Fibroblast of skin of right quadriceps (primary cell): Measurements from ENCODE around the gene DIS3L2.
"Not testable (repeated sequence)": the region's sequence is repeated elsewhere in the genome, so short reads cannot be mapped to it uniquely, and the experiment has no call there.

Experiments
- DNase-seq: peaks from one replicate; pipeline ENCODE4 v3.0.0-alpha.2; 2013

Gene DIS3L2

DNA sequence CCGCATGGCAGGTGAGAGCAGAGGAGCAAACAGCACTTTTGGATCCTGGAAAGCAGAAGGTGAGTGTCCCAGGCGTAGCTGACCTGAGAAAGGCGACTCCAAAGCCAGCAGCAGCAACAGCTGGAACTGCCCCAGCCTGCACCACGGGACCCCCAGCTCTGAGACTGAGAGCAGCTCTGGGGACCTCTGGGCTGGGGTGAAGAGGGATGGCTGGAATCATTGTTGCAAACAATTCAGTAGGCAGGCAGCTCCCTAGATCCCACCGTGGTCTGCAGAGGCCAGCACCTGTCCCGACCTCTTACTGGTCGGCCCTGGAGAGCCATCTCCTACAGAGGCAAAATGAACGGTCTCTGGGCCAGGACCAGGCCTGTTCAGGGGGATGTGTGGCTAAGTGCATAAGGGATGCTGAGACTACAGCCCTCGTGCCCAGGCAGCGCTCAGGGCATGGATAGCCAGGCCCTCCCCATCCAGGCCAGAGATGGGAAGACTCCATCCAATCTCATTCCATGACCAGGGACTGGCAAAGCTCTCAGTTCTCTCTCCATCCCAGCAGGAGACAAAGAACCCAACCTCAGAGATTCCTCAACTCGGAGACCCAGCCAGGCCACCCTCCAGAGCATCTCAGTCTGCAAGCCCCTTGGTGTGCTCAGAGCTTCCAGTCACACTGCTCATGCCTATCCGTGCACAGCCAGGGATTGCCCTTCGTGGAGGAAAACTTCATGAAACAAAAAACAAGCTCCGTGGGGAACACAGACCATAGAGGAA lies 378.8 kb downstream of the DIS3L2 start:
- DNase-seq, result no peak

DNA sequence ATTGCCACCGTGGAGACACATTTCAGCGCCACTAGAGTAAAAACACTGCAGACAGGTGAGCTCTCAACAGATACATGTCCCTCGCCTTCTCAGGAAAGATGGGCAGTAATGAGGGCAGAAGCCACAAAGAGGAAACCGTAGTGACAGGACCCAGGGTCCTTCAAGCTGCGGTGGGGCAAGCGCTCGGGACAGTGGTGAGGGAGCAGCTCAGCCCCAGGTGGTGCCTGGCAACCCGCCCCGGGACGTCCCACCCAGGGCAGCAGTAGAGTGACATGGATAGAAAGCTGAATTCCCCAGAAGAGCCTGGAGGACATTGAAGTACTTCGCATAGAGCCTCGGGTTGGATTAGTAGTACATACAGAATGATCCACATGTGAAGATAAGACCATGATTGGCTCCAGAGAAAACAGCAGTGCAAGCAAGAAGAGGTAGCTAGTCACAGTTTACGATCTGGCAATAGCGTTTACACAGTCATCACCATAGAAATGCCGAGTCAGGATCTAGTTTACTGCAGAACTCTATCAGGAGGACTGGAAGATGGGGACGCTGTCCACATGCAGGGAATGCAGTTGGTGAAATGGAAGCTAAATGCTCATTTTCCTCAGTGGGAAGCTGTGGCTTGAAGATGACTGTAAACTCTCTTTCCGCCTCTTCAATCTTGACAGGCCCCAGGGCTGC lies 379.7 kb downstream of the DIS3L2 start:
- no peak for DNase-seq

DNA sequence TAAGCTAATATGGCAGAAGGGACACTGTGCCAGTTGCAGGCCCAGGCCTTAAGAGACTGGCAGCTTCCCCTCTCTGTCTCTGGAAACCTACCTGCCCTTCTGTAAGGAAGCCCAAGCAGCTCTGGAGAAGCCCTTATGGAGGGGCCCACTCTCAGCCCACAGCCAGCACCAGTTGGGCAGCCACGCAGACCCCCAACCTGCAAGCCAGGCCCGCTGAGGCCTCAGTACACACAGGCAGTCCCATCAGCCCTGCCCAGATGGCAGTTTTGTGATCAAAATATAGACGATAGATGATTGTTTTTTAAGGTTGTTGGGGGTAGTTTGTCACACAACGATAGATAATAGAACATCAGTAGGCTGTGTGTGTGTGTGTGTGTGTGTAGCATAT lies 380.2 kb downstream of the DIS3L2 start:
- no peak for DNase-seq

DNA sequence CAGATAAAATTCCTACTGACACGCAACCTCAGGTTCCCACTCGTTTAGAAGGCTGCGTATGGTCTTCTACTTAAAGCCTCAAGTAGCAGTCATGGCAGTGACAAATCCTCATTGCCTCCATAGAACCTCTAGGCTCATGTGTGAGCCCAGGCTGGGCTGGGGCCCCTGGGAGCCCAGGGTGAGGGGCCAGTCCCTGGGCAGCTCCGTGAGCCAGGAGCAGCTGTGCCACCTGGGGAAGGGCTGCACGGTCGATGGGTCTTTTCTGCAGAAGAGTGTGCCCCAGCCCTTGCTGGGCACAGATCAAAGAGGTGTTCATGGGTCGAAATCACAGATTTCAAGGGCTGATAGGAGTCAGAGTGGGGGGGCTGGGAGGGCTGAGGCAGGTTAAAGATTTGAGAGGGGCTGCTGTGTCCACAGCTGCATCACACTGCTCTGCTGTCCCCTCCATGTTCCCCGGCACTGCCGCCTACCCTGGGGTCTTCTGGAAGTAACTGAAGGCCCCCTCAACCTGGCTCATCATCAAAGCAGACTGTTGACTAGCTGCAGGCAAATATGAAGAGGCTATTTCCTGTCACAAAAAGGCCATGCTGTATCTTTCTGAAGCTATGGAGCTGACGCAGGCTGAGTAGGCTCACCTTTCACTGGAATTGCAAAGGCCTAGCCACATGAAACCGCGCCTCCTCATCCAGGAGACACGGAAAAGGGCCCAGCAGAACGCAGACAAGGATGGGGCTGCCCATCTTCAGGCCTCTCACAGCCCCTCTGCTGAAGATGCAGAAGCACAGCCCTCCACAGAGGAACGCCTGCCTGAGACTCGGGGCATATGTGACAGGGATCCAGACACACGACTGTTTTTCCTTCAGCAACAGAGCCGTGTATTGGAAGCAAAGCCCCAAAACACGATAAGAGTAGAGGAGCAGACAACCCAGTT lies 381.4 kb downstream of the DIS3L2 start:
- no peak for DNase-seq

DNA sequence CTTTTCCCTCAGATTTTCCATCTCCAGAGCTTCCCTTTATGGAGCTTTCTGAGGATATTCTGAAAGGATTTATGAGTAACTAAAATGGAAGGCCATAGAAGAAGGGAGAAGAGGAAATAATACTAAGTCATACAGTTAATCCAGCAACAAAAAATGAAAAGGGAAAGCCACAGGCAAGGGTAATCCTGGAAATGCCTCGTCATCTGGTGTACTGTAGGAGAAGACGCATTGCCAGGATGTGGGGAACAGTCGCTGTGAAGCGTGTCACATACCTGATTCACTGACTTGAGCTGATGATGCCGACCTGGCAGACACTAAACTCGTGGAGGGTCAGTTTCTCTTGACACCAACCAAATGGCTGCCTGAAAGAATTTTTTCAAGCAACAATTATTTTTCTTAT lies 382.3 kb downstream of the DIS3L2 start:
- no peak for DNase-seq

DNA sequence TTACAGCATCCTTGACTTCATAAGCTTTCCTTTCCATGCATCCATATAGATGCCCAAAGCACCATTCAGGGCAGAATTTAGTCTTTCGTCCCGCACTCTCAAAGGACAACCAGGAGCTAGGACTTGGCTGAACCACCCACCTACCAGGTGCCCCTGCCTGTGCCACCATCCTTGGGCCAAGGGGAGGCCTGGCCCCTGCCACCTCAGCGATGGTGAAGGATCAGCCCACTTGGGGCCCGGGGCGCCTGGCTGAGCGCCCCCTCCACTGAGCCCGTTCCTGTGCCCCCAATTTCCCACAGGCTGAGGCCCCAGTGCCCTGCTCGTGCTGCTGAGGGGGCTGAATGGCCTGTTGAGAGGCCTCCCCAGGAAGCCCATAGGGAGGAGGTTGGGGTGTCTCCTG lies 383.7 kb downstream of the DIS3L2 start:
- no peak for DNase-seq

DNA sequence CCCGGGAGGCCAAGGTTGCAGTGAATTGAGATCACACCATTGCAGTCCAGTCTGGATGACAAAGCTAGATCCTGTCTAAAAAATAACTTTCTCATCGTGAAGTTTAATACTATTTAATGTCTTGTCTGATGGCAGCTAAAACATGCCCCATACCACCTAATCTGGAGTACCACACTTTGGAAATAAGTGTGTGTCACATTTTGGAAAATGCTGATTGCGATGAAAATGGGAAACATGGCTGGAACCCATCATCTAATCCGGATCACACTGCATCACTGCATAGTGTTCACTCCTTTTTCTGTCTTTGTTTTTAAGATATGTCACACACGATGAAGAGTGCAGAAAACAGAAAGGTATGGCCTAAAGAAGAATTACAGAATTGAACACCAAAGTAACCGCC lies 385.9 kb downstream of the DIS3L2 start:
- DNase-seq, result no peak

DNA sequence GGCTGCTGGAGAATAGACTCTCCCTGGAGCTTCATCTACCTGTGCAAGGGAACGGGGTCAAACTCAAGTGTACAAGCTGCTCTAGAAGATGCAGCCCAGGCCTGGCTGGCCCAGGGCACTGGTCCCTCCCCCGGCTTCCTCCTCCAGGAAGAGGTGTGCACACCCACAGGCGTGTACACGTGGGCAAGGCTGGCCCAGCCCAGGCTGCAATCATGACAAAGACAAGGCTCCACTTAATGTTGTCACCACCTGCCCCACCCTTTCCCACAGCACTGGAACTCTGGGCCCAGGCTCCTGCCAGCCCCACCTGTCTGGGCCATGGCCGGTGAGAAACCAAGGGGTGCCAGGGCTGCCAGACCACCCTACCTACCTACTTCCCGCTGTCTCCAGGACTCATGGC lies 387.4 kb downstream of the DIS3L2 start:
- no peak for DNase-seq

DNA sequence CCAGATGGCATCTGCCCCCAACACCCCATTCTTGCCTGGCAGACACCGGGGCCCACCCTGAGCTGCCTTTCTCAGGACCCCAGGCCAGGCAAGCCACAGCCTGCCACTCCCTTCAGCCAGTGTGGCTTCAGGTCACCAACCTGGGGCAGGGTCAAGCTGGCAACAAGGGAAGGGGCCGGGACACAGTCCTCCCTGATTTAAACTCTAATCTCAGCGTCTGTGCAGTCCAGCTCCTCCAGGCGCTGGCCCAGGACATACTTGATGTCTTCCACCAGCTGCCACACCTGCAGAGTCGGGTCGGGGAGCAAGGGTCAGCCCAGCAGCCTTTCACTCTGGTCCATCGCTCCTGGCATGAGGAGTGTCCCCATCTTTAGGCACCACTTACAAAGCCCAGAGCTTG lies 388.0 kb downstream of the DIS3L2 start:
- no peak for DNase-seq

DNA sequence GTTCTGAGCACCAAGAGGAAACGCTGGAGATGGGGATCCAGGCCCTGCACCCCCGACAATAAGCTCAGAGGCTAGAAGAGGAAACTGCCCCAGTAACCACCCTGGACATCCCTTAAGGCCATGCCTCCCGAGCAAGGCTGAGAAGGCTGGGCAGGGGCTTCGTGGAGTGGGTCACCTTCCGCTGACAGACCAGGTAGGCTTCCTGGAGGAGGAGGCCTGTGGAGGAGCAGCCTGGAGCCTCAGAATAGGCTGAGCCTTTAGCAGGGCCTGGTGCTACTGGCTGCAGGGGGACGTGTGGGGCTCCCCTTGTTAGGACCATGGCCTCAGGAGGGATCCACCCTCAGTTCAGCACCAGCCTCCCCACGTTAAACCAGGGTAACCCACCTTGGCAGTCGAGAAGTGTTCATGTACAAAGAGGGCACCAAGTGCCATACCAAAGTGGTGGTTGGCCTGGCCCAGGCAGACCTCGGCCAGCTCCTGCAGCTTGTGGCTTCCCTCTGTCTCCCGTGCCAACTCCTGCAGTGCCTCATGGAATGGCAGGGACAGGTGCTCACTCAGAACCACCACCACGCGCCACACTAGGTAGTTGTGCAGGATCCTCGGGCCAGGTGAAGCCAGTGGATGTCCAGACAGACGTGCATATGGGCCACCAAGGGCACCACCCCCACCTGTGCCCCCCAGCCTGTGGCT lies 388.6 kb downstream of the DIS3L2 start:
- no peak for DNase-seq

DNA sequence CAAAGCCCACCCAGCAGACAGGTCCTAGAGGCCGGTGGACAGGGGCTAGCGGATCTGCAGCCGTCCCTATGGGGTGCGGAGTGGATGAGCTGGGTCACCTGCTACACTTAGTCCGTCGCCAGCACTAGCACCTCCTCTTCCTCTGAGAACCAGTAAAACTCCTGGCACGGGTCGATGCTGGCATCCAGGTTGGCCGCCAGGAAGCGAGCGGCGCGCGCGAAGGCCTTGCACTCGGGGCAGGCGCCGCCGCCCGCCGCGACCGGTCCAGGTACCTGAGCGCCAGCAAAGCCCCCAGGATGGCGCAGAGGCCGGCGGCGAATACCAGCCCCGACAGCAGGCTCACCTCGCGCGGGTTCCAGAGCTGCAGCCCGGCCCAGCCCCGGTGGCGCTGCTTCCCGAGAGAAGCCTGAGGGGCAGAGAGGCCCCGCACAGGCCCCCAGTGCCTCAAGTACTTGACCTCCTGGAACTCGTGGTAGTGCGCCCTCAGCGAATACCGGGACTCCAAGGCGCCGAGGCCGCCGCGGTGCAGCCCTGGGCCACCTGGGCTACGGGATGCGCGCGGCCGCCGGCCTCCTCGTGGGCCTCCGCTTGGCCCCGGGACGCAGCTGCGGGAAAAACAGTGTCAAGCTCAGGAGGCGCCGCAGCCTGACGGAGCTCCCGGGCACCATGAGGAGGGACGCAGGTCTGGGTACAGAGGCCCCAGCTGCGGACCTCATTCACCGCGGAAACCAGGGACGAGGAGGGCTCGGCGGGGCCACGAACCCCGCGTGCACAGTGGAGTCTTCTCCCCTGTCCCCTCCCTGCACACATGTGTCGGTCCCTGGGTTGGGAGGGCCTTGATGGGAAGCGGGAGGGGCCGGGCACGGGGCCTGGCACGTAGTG lies 389.5 kb downstream of the DIS3L2 start:
- no peak for DNase-seq

DNA sequence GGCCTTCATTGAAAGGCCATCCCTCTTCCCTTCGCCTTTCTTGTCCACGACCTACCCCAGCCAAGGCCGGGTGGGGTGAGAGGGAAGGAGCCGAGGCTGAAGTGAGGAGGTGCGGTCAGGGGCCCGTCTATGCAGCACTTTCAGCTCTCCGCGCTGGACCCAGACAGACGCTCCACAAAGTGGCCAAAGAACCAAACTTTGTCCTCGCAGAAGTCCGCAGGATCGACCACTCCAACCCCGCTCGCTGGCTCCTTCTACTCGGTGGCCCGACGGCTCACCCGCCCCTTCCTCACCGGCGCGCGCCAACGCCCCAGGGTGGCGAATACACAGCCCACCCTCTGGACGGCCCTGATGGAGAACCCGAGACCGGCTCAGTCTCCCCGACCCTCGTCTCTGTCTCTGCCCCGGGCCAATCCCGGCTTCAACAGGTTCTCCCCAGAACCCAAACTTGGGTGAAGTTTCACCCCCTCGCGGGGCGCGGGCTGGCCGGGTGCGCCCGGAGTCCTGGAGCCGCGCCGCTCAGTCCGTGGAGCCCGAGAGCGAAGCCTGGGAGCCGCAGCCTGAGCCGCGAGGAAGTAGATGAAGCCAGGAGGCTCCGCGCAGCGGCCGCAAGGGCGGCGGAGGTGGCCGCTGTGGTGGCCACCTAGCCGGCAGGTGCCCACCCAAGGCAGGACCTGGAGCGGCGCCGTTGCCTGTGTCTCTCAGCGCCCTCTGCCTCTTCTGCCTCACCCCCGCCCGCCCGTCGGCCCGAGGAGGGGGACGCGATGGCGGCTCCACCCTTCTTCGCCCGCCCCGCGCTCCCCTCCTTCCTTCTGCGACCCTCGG lies 390.4 kb downstream of the DIS3L2 start:
- no peak for DNase-seq

DNA sequence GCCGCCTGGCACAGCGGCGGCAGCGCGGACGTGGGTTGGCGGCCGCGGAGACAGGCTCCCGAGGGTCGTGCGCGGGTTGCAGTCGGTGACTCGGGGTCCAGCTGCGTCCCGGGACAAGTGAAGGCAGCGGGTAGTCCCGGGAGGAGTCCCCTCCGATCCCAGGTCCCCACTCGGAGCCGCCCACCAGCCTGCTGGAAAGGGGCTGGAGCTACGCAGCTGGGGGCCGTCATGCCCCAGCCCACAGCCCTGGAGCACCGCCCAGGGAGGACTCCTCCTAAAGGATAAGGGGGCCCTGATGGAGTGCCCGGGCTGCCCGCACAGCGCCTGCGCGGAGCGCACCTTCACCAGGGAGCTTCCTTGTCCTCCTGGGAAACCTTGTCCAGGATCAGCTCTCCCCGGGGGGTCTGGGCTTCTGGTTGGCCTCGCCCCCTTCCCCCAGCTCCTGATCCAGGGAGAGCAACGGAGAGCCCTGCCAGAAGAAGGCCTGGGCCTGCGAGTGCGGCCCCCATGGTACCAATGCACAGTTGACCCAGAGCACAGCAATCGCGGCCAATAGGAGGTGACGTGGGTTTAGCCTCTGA lies 391.1 kb downstream of the DIS3L2 start:
- no peak for DNase-seq

DNA sequence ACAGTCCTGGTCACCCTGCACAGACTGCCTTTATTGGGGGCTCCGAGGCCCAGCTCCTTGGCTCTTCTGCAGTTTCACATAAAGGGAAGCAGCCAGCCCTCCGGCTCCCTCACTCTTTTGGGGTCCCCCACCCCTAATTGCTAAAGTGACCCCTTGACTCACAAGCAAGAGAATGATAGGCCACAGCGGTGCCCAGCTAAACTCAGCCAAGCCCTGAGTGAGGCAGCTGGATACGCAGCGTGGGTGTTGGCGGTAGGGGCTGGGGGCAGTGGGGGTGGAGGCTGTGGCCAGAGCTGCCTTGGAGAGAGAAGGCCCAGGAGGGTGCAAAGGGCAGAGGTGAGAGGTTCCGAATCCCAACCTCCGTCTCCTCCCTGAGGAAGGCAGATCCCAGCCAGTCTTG lies 391.6 kb downstream of the DIS3L2 start:
- DNase-seq, result no peak

DNA sequence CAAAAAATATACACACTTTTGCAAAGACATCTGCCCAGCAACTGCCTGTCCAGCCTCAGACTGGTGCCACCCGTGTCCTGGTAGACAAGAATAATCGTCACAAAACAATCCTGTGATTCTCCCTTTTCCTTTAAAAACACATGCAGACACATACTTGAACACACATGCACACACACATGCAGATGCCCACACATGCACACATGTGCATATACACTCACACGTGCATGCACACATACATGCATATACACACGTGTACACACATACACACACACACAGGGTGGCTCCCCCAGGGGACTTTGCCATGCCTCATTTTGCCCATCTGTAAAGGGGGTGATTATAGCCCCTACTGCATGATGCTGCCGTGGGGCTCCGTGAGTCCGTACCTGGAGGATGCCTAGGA lies 392.1 kb downstream of the DIS3L2 start:
- DNase-seq, result no peak

DNA sequence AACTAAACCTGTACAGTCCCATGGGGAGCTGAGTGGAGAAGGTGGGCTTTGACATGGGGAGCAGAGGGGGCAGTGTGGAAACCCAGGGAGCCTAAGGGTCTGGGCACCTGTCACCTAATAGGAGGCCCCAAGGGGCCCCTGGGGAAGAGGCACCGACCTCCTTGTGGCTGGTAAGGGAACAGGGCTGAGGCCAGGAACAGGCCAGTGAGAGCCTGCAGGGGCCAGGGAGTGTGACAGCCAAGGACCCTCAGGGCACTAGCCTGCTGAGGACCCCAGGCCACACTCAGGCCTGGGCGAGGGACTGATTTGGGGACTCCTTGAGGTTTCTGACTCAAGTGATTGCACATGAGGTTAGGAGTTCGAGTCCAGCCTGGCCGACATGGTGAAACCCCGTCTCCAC lies 392.6 kb downstream of the DIS3L2 start:
- DNase-seq, result no peak

DNA sequence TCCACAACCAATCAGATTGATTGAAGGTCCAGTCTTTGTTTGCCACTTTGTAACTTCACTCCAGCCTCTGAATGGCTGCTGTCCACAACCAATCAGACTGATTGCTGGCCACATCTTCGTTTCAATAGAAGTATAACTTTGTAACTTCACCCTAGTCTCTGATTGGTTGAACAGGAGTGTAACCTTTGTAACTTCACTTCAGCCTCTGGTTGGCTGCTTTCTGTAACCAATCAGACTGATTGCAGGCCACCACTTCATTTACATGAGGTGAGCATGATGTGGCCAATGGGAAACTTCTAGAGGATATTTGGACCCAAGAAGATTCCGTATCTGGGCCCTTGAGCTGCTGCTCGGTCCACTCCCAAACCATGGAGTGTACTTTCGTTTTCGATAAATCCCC lies 400.1 kb downstream of the DIS3L2 start:
- DNase-seq, result peak; percentile 11

DNA sequence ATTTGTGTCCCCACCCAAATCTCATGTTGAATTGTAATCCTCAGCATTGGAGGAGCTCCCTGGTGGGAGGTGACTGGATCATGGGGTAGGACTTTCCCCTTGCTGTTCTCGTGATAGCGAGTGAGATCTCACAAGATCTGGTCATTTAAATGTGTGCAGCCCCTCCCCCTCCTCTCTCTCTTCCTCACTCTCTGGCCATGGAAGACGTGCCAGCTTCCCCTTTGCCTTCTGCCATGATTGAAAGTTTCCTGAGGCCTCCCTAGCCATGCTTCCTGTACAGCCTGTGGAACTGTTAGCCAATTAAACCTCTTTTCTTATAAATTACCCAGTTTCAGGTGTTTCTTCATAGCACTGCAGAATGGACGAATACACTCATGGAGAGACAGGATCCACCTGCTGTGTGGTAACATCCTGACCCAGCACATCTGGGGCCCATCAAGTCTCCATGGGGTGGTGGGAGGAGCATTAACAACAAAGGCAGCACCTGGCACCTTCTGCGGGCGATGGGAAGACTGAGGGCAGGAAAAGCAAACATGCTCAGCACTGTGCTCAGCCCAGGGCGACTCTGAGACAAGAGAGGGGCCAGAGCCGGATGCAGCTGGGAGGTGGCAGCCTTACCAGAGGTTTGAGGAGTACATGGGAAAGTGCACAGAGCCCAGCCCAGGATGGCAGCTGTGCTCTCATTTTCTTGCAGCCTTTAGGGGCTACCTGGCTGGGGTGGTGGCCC lies 400.8 kb downstream of the DIS3L2 start:
- no peak for DNase-seq

DNA sequence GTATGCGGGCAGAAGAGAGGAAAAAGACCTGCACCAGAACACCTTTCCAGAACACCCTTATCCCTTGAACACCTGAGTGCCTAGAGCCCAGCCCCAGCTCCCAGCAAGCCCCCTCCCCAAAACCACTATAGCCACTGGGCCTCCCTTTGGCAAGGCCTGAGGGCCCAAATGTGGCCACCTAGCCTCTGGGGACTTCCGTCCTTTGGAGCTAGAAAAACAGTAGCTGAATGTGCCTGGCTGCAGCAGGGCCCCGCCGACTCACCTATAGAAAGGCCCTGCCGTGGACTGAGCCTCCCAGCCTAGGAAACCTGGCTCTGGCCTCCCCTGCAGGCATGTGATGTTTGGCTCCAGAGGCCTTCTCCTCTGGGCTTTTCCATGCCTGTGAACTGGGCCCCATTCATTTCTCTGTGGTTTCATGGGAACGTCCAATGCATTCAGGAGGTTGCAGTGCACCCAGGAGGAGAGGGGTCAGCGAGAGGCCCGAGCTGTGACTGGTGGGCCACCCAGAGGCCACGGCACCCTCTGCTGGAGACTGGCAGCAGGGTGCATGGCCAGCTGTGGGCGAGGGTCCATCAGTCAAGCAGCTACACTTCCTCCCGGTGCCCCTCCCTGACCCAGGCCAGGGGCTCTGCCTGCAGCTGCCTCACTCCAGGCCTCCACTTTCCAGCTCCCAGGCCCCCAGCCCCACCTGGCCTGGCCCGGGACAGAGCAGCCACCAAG lies 401.7 kb downstream of the DIS3L2 start:
- DNase-seq, result not testable (repeated sequence)
